ENCODE measurements around the gene DOP1B. TPM values are rescaled to one million over a fixed set of nuclear protein-coding genes. Genes with fewer than 3 reads are reported as not detected.
"Not testable (repeated sequence)": the region's sequence is repeated elsewhere in the genome, so short reads cannot be mapped to it uniquely, and the experiment has no call there.

Gene DOP1B
- total RNA-seq, 1 donor from 2014 or later, result 13.5 TPM

- no peak for TF ChIP-seq CTCF (conservative IDR thresholded peaks at IDR 0.05)
- Mint-ChIP-seq H3K36me3 (ENCODE audit: low read depth) (peaks cover 3% of the 10 kb centered on the region), H3K4me3 (no peak overlapping the region)
Measured at GRCh38 chr21:36193200-36193599, 36.6 kb downstream of the DOP1B start.

GRCh38 chr21:36194024-36194423, 37.4 kb downstream of the DOP1B start:
- Mint-ChIP-seq H3K4me1 (no peaks in the 10 kb centered on the region), H3K27ac (ENCODE audit: unreplicated experiment) (no peak overlapping the region), H3K36me3 (ENCODE audit: low read depth) (peaks cover 7% of the 10 kb centered on the region), H3K27me3 (ENCODE audit: low read depth) (no peaks in the 10 kb centered on the region), H3K4me3 (no peak overlapping the region), H3K9me3 (no peaks in the 10 kb centered on the region)
- no peak for DNase-seq (ENCODE audit: low read depth, low spot score)
- TF ChIP-seq CTCF (conservative IDR thresholded peaks at IDR 0.05), result no peak

More at GRCh38 chr21:36193200-36193599, 36.6 kb downstream of the DOP1B start:
- no peak overlapping the region for H3K27ac Mint-ChIP-seq (ENCODE audit: unreplicated experiment)
- no peaks in the 10 kb centered on the region for H3K27me3 Mint-ChIP-seq (ENCODE audit: low read depth)
- H3K9me3 Mint-ChIP-seq, result no peaks in the 10 kb centered on the region
- H3K4me1 Mint-ChIP-seq, result peaks cover 4% of the 10 kb centered on the region
- DNase-seq (ENCODE audit: low read depth, low spot score), result no peak

- Mint-ChIP-seq H3K27ac (ENCODE audit: unreplicated experiment) (no peak overlapping the region), H3K4me3 (no peak overlapping the region), H3K9me3 (no peaks in the 10 kb centered on the region), H3K4me1 (no peaks in the 10 kb centered on the region), H3K36me3 (ENCODE audit: low read depth) (peaks cover 11% of the 10 kb centered on the region), H3K27me3 (ENCODE audit: low read depth) (no peaks in the 10 kb centered on the region)
- TF ChIP-seq CTCF (conservative IDR thresholded peaks at IDR 0.05), result no peak
- no peak for DNase-seq (ENCODE audit: low read depth, low spot score)
Measured at GRCh38 chr21:36195613-36196012, 39.0 kb downstream of the DOP1B start.

- TF ChIP-seq CTCF (conservative IDR thresholded peaks at IDR 0.05), result no peak
- H3K27ac Mint-ChIP-seq (ENCODE audit: unreplicated experiment), result no peak overlapping the region
- H3K4me1 Mint-ChIP-seq, result no peaks in the 10 kb centered on the region
- no peaks in the 10 kb centered on the region for H3K9me3 Mint-ChIP-seq
- DNase-seq (ENCODE audit: low read depth, low spot score), result no peak
- no peak overlapping the region for H3K4me3 Mint-ChIP-seq
- H3K27me3 Mint-ChIP-seq (ENCODE audit: low read depth), result no peaks in the 10 kb centered on the region
- peaks cover 14% of the 10 kb centered on the region for H3K36me3 Mint-ChIP-seq (ENCODE audit: low read depth)
Measured at GRCh38 chr21:36199021-36199420, 42.4 kb downstream of the DOP1B start.

- H3K27ac Mint-ChIP-seq (ENCODE audit: unreplicated experiment), result not testable (repeated sequence)
Measured at GRCh38 chr21:36199575-36199974, 43.0 kb downstream of the DOP1B start.

GRCh38 chr21:36200081-36200561, 43.5 kb downstream of the DOP1B start:
- H3K9me3 Mint-ChIP-seq, result no peaks in the 10 kb centered on the region
- peaks cover 14% of the 10 kb centered on the region for H3K36me3 Mint-ChIP-seq (ENCODE audit: low read depth)
- DNase-seq (ENCODE audit: low read depth, low spot score), result no peak
- H3K27me3 Mint-ChIP-seq (ENCODE audit: low read depth), result no peaks in the 10 kb centered on the region
- H3K4me3 Mint-ChIP-seq, result no peak overlapping the region
- no peak overlapping the region for H3K27ac Mint-ChIP-seq (ENCODE audit: unreplicated experiment)
- no peaks in the 10 kb centered on the region for H3K4me1 Mint-ChIP-seq
- no peak for TF ChIP-seq CTCF (conservative IDR thresholded peaks at IDR 0.05)

More at GRCh38 chr21:36199575-36199974, 43.0 kb downstream of the DOP1B start:
- H3K4me1 Mint-ChIP-seq; H3K9me3 Mint-ChIP-seq; H3K4me3 Mint-ChIP-seq; DNase-seq (ENCODE audit: low read depth, low spot score); H3K27me3 Mint-ChIP-seq (ENCODE audit: low read depth): not testable (repeated sequence)
- H3K36me3 Mint-ChIP-seq (ENCODE audit: low read depth), result peaks cover 14% of the 10 kb centered on the region

All from neural crest cell (in vitro differentiated cells).